Esophagus (tissue), 2 donors: ENCODE data around the gene ZFAND3. TPM values are rescaled to one million over a fixed set of nuclear protein-coding genes. Genes with fewer than 3 reads are reported as not detected.
"Not testable (repeated sequence)": the region's sequence is repeated elsewhere in the genome, so short reads cannot be mapped to it uniquely, and the experiment has no call there.

Source experiments
- H3K27ac ChIP-seq, 2 donors: one replicate each; pipeline ENCODE4 v1.5.1; 2013; ENCODE audit warnings: low read depth in 2 of 2, mild to moderate bottlenecking in 2 of 2, inconsistent platforms in 1 of 2, low read length in 1 of 2, moderate library complexity in 1 of 2
- H3K27me3 ChIP-seq, 2 donors: one replicate each; pipeline ENCODE4 v1.6.1; 2013; ENCODE audit warnings: low read length in 2 of 2, control low read depth in 1 of 2, mild to moderate bottlenecking in 1 of 2; ENCODE audit not compliant: insufficient read depth in 2 of 2, control insufficient read depth in 1 of 2
- H3K36me3 ChIP-seq, 2 donors: one replicate each; pipeline ENCODE4 v1.6.1; 2013; ENCODE audit warnings: low read length in 1 of 2; ENCODE audit not compliant: control insufficient read depth in 2 of 2, insufficient read depth in 2 of 2
- H3K4me1 ChIP-seq, 2 donors: one replicate each; pipeline ENCODE4 v1.6.1; 2013; ENCODE audit warnings: low read length in 1 of 2; ENCODE audit not compliant: control insufficient read depth in 2 of 2, insufficient read depth in 2 of 2
- H3K4me3 ChIP-seq, 2 donors: one replicate each; pipeline ENCODE4 v1.5.1; 2013; ENCODE audit warnings: low read length in 2 of 2, mild to moderate bottlenecking in 2 of 2, low read depth in 1 of 2, moderate library complexity in 1 of 2
- H3K9me3 ChIP-seq, 2 donors: one replicate each; pipeline ENCODE4 v1.6.1; 2013; ENCODE audit warnings: mild to moderate bottlenecking in 2 of 2, low read depth in 1 of 2, low read length in 1 of 2, moderate library complexity in 1 of 2; ENCODE audit not compliant: control insufficient read depth in 2 of 2, insufficient read depth in 1 of 2
- WGBS, 2 donors: extraction: QIAGEN DNeasy Blood & Tissue Kit; methylation state at CpG; one replicate each; pipeline ENCODE4 v1.1.7; 2013; 5-methylcytosine and 5-hydroxymethylcytosine counted together
- polyA plus RNA-seq, 2 donors: library from polyadenylated mRNA; stranded (reverse); fragments of 200-250 nt; gene quantifications; one replicate each; pipeline ENCODE4 v1.2.3, GENCODE V29; 2013
- donor health status: healthy with polysubstance abuse.
- donor health status: Bipolar disorder and iron deficiency.

Gene ZFAND3
- polyA plus RNA-seq, 2 donors, result 20.6 to 21.9 TPM

DNA sequence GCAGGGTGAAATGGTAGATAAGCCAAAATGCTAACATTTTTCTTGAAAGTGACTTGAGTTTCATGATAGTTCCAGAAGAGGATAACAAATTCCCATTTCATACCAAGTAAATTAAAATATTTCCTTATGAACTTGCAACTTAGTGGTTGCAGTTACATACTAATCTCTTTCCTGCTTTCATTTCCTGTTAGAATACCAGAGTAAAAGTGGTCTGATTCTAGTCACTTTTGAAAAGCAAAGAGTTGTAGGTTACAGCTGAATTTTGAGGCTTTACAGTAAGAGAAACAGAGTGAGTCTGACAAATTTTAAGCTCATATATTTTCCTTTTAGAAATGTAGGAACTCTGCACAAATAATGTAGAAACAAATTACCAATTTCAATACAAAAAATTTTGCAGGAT is 117.4 kb downstream of the ZFAND3 start:
- Histone ChIP-seq H3K27ac (no peak overlapping the region), H3K36me3 (no peaks in the 10 kb centered on the region), H3K27me3 (no peaks in the 10 kb centered on the region), H3K4me1 (no peaks in the 10 kb centered on the region), H3K9me3 (no peaks in the 10 kb centered on the region), H3K4me3 (no peak overlapping the region)

DNA sequence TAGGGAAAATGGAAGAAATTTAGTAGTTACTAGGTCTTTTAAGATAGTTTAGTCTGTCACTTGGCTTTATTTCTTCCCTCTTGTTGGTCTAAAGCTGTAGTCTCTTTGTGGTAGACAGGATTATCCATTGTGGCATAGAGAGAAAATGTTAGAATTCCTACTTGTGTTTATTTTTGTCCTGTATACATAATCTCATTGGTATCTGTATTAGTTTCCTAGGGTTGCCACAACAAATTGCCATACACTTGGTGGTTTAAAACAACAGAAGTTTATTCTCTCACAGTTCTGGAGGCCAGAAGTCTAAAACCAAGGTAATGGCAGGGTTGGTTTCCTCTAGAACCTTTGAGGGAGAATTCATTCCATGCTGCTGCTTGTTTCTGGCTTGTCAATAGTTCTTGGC is 119.4 kb downstream of the ZFAND3 start:
- Histone ChIP-seq H3K27me3 (no peaks in the 10 kb centered on the region), H3K36me3 (no peaks in the 10 kb centered on the region), H3K27ac (no peak overlapping the region), H3K4me3 (no peak overlapping the region), H3K9me3 (no peaks in the 10 kb centered on the region), H3K4me1 (no peaks in the 10 kb centered on the region)

DNA sequence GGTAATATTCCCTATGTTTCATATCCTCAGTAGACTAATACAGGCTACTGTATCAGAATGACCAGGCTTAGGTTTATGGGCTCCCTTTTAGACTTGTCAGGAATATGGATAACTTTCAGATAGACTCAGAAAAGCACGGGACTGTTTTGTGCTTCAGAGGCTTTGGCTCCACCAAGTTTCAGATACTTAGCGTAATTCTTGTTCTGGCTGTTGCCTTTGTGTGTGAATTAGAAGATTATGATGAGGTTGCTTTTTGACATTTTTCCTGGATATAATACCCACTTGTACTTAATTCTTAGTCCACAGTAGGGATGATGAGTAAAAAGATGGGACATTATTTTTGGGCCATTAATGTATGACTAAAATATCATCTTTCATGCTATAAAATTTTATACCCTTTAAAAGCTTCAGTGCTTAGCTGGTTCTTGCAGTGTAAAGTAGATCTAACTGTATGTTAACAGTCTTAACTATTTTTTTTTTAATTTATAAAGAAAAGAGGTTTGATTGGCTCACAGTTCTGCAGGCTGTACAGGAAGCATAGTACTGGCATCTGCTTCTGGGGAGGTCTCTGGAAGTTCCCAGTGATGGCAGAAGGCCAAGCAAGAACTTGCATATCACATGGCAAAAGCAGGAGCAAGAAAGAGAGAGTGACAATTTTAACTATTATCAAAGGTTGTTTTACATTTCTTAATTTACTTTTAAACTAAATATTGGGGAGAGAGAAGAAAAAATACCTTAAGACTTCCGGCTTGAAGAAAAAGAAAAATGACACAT is 120.7 kb downstream of the ZFAND3 start:
- Histone ChIP-seq H3K4me1 (no peaks in the 10 kb centered on the region), H3K9me3 (no peaks in the 10 kb centered on the region), H3K36me3 (no peaks in the 10 kb centered on the region), H3K27ac (no peak overlapping the region), H3K27me3 (no peaks in the 10 kb centered on the region), H3K4me3 (no peak overlapping the region)
- 77 to 84% methylated on average over 3 of the region's 3 CpGs for WGBS, 2 donors

DNA sequence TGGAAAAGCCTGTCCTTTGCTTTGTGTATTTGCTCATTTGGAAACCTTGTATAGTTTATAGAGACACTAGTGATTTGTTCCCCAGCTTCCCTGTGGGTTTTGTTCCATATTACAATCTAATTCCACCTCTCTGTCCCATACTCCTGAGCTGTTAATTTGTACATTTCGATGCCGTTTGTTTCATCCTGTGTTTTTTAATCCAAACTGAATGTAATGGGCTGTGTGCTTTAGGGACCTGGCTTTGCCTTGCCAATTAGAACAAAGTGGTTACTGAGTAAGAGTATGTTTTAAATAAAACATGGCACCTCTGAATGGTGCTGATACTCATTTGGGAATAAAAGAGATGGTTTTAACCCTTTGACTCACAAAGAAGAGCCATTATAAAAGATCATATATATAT is 122.3 kb downstream of the ZFAND3 start:
- H3K4me3 ChIP-seq, result no peak overlapping the region
- no peak overlapping the region for H3K27ac ChIP-seq
- no peaks in the 10 kb centered on the region for H3K4me1 ChIP-seq
- no peaks in the 10 kb centered on the region for H3K36me3 ChIP-seq
- H3K27me3 ChIP-seq, result no peaks in the 10 kb centered on the region
- 75 to 78% methylated on average over 2 of the region's 2 CpGs for WGBS, 2 donors
- no peaks in the 10 kb centered on the region for H3K9me3 ChIP-seq

DNA sequence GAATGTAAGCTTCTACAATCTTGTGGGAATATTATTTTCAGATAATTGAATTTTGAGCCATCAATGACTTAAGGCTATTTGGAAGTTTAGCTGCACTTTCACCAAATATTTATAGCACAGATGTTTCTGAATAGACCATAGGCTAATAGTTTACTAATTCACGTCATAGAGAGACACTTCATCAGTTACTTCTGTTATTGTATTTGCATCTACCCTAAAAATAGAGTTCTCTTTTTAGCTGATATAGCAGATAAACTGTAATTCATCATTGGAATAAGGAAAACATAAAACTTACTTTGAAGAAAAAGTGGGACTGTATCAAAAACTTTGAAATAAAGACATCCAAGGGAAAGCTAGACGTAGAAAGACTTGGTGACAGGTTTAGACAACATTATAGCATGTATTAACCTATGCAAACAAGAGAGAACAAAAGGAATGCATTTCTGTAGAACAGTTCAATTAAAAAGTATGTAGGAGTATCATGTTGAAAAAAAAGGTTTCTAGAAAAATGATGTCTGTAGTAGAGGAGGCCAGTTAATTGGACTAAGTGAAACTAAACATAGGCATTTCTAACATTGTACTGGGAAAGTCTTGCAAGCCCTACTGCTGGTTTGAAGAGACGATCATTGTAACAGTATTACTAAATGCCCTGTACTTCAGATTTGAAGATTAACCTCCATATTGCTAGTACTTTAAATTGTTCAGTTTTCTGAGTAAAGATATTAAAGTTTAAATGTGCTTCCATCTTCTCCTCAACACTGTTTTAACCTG is 123.3 kb downstream of the ZFAND3 start:
- no peaks in the 10 kb centered on the region for H3K9me3 ChIP-seq
- 42 to 51% methylated on average over 3 of the region's 3 CpGs for WGBS, 2 donors

DNA sequence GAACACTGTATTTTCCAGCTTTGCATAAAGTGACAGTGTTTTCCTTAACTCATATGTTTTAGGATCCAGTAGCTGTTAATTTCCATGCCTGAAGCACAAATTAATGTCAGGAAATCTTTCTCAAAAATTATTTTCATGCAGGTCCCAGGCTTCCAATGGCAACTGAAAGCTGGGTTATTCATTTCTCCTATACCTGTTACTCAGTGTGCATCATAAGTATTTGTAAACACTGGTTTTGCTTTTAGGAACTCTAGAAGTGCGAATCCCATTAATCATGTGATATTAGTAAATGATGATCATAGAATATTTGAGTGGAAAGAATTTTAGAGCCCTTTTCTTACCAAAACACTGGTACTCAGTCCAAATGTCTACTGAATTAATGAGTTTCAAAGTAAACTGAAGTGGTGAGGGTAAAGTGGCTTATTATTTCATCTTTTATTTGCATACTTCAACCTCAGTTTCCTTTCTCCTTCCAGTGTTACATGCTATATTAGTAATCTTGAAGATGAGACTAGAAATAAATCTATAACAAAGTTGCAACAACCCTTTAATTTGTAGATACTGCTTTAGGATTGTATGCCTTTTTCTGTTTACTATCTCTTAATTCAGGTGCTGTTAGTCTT is 124.0 kb downstream of the ZFAND3 start:
- no peak overlapping the region for H3K4me3 ChIP-seq
- no peaks in the 10 kb centered on the region for H3K9me3 ChIP-seq
- no peaks in the 10 kb centered on the region for H3K4me1 ChIP-seq
- 85 to 90% methylated on average over 1 of the region's 1 CpG for WGBS, 2 donors
- H3K27ac ChIP-seq, result no peak overlapping the region
- no peaks in the 10 kb centered on the region for H3K36me3 ChIP-seq
- no peaks in the 10 kb centered on the region for H3K27me3 ChIP-seq

More for the DNA sequence above, 123.3 kb downstream of the ZFAND3 start:
- Histone ChIP-seq H3K27ac (no peak overlapping the region), H3K27me3 (no peaks in the 10 kb centered on the region), H3K4me1 (no peaks in the 10 kb centered on the region), H3K4me3 (no peak overlapping the region), H3K36me3 (no peaks in the 10 kb centered on the region)

DNA sequence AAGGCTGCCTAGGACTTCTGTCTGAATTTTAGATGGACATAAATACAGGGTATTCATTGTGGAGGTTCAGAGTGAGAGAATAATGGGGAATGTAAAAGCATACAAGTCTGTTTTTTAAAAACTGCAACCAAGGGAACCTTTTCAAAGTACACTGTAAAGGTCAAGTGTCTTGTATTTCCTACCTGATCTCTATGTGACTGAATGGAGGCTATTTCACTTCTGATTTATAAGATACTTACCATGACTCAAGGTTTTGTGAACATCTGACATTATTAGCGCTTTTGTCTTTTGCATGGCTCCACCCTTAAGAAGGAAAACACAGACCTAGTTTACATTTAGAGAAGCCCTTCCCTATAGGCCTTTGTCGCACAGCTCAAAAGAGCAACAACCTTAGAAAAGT is 126.5 kb downstream of the ZFAND3 start:
- Histone ChIP-seq H3K9me3 (no peaks in the 10 kb centered on the region), H3K4me1 (no peaks in the 10 kb centered on the region), H3K27me3 (no peaks in the 10 kb centered on the region), H3K27ac (no peak overlapping the region), H3K36me3 (no peaks in the 10 kb centered on the region), H3K4me3 (no peak overlapping the region)
- WGBS, 2 donors, result 87 to 88% methylated on average over 2 of the region's 2 CpGs

DNA sequence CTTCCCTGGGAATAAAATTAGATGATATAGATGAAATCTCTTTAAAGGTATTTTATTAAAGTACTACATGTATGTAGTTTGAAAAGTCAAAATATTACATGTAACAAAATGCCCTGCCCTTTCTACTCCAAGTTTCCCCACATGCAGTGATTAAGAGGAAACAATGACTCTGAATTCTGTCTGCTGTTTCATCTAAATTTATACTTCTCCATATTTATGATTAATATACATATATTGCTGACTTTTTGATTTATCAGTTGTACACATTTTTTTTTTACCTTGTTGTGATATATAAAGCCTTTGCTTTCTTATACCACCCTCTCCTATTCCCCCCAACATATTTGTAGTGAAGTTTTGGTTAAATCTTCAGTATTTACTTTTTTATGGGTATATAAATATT is 127.9 kb downstream of the ZFAND3 start:
- no peaks in the 10 kb centered on the region for H3K27me3 ChIP-seq
- no peaks in the 10 kb centered on the region for H3K9me3 ChIP-seq
- no peak overlapping the region for H3K27ac ChIP-seq
- no peaks in the 10 kb centered on the region for H3K36me3 ChIP-seq
- no peak overlapping the region for H3K4me3 ChIP-seq
- H3K4me1 ChIP-seq, result no peaks in the 10 kb centered on the region

DNA sequence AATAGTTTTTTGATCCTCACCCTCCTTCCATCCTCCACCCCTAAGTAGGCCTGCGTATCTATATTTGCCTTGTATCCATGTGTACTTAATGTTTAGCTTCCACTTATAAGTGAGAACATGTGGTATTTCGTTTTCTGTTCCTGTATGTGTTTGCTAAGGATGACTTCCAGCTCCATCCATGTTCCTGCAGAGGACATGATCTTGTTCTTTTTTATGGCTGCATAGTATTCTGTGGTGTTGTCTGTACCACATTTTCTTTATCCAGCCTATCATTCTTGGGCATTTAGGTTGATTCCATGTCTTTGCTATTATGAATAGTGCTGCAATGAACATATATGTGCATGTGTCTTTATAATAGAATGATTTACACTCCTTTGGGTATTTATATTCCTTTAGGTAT is 129.1 kb downstream of the ZFAND3 start:
- H3K27me3 ChIP-seq, H3K4me3 ChIP-seq, H3K9me3 ChIP-seq, H3K36me3 ChIP-seq, H3K27ac ChIP-seq, H3K4me1 ChIP-seq: not testable (repeated sequence)
- WGBS, 2 donors, result 86 to 97% methylated on average over 2 of the region's 2 CpGs
